Small intestine (tissue), 4 donors: ENCODE data around the gene ASTN1. TPM values are rescaled to one million over a fixed set of nuclear protein-coding genes. Genes with fewer than 3 reads are reported as not detected.

Experiments
- polyA plus RNA-seq, 4 donors: library from polyadenylated mRNA; stranded (reverse) in 3 of 4; unstranded in 1 of 4; fragments of 200-250 nt in 3 of 4; fragments of 120-200 nt in 1 of 4; gene quantifications; one replicate each; pipeline versions ENCODE4 v1.2.1 to v1.2.3, GENCODE V29; 2013
- donor health status: healthy with polysubstance abuse.
- donor health status: Bipolar disorder and iron deficiency.
- donor health status: healthy.

Gene ASTN1
- polyA plus RNA-seq, 4 donors: 0.15 to 0.90 TPM; not detected in 2

Other genes starting within 250 kb of the ASTN1 start
- gene BRINP2, start 6.2 kb upstream of the ASTN1 start, polyA plus RNA-seq: under 1 TPM in 3 of 4 donors, not detected in 1; 0.04 to 0.27 (median 0.16) TPM